Measurements from ENCODE around the gene ITGB1BP1. TPM values are rescaled to one million over a fixed set of nuclear protein-coding genes. Genes with fewer than 3 reads are reported as not detected.

ITGB1BP1 gene
- total and polyA plus RNA-seq, 10 of the 15 experiments (the other 5 are each of a cell fraction or from before 2014, with no cell fraction given), result 50.2 to 273 (median 97.2) TPM

DNA sequence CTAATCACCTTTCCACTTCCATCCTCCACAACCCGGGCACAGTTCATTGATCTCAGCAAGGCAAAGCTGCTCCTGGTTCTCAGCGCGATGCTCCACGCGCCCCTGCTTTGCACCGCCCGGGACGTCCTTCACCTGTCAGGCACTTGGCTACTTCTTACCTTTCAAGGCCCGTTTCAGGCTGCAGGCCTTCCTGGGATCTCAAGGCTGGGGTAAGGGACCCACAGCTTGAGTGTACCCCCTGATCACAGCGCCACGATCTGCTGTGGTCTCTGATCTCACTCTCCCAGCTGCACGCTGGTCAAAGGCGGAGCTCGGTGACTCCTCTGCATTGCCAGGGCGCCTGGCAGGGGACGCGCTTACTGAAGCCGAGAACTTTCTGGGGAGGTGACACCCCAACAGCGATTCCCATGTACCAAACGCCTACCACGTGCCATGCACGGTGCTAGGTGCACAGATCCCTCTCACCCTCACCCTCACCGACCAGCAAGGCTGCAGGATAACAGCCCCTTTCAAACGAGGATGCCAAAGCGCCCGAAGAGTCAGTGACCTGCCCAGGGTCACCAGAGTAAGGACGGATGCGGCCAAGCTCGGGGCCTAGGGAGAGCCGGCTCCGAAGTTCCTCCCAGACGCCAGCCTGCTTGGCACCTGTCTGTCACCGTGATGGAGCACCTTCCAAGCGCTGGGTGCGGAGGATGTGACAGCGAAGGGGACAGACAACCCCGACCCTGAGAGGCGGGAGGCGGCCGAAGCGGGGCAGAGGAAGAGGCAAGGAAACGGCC, 818 bp downstream of the ITGB1BP1 start:
- Histone ChIP-seq H3K27ac (ENCODE audit: control insufficient read depth, insufficient read depth) (peak overlapping the region; percentile 86), H3K79me2 (ENCODE audit: control insufficient read depth, insufficient read depth, low read length) (peaks cover 61% of the 10 kb centered on the region), H3K36me3 (ENCODE audit: control insufficient read depth in 2 of 2, insufficient read depth in 2 of 2, low read length in 1 of 2) (no peaks in the 10 kb centered on the region), H2AFZ (ENCODE audit: control insufficient read depth, low read depth, low read length) (peak overlapping the region; percentile 83), H3K4me1 (ENCODE audit: control insufficient read depth, insufficient read depth, low read length) (peaks cover 24% of the 10 kb centered on the region), H3K9ac (ENCODE audit: control insufficient read depth, insufficient read depth, low read length) (peak overlapping the region; percentile 87), H4K20me1 (ENCODE audit: control insufficient read depth, insufficient read depth) (no peaks in the 10 kb centered on the region), H3K4me2 (ENCODE audit: control insufficient read depth, insufficient read depth) (peak overlapping the region; percentile 96), H3K9me3 (replicated peaks; ENCODE audit: control insufficient read depth, insufficient read depth, low read length) (no peaks in the 10 kb centered on the region), H3K4me3 (peak overlapping the region; percentile 89), H3K27me3 (replicated peaks in 1 of 2; ENCODE audit: control insufficient read depth in 2 of 2, insufficient read depth in 2 of 2, low read length in 1 of 2) (no peaks in the 10 kb centered on the region)
- RAD21 ChIA-PET (ENCODE audit: unreplicated experiment), result interaction anchor here (0.6 to 1.0 kb wide), 3 partner anchors 128 to 207 kb away, joined by 3 read pairs; no protein-coding TSS in a partner anchor
- CTCF ChIA-PET, result interaction anchor here (0.7 to 1.5 kb wide), 3 partner anchors 51 to 137 kb away, joined by 3 to 5 read pairs (median 3); partner anchors contain the start of gene IAH1
- SMC1A ChIA-PET (ENCODE audit: uncharacterized antibody, unreplicated experiment), result interaction anchor here (0.6 to 1.5 kb wide), 4 partner anchors 9 to 204 kb away, joined by 3 to 4 read pairs (median 3); partner anchors contain the start of gene ADAM17
- peak; percentile 62 for ATAC-seq
- FAIRE-seq, result peak; percentile 69
- 22% methylated on average over 36 of the region's 42 CpGs for WGBS (ENCODE audit: insufficient coverage, insufficient replicate concordance, low lambda C conversion rate, missing lambda C conversion rate)
- no TSS peak for BruUV-seq (replicated peaks)
- POLR2A ChIA-PET, result interaction anchor here (0.6 to 2.7 kb wide), 3 partner anchors 133 to 281 kb away, joined by 3 to 16 read pairs (median 4); partner anchors contain the start of genes ADAM17 and YWHAQ
- in situ Hi-C loops (cut with MboI) (no loop called here), intact Hi-C loops (cut with micrococcal nuclease; ENCODE audit: unreplicated experiment) (loop anchor here (1.0 to 5.0 kb wide), 2 partner anchors 53 to 135 kb away; partner anchors contain the start of gene ADAM17)
- DNase-seq (ENCODE audit: low read depth, low spot score), result no peak
- TF ChIP-seq, protein P1, sequence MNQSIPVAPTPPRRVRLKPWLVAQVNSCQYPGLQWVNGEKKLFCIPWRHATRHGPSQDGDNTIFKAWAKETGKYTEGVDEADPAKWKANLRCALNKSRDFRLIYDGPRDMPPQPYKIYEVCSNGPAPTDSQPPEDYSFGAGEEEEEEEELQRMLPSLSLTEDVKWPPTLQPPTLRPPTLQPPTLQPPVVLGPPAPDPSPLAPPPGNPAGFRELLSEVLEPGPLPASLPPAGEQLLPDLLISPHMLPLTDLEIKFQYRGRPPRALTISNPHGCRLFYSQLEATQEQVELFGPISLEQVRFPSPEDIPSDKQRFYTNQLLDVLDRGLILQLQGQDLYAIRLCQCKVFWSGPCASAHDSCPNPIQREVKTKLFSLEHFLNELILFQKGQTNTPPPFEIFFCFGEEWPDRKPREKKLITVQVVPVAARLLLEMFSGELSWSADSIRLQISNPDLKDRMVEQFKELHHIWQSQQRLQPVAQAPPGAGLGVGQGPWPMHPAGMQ (IDR thresholded peaks at IDR 0.05; ENCODE audit: borderline replicate concordance), result no peak
- TF ChIP-seq, protein P2, sequence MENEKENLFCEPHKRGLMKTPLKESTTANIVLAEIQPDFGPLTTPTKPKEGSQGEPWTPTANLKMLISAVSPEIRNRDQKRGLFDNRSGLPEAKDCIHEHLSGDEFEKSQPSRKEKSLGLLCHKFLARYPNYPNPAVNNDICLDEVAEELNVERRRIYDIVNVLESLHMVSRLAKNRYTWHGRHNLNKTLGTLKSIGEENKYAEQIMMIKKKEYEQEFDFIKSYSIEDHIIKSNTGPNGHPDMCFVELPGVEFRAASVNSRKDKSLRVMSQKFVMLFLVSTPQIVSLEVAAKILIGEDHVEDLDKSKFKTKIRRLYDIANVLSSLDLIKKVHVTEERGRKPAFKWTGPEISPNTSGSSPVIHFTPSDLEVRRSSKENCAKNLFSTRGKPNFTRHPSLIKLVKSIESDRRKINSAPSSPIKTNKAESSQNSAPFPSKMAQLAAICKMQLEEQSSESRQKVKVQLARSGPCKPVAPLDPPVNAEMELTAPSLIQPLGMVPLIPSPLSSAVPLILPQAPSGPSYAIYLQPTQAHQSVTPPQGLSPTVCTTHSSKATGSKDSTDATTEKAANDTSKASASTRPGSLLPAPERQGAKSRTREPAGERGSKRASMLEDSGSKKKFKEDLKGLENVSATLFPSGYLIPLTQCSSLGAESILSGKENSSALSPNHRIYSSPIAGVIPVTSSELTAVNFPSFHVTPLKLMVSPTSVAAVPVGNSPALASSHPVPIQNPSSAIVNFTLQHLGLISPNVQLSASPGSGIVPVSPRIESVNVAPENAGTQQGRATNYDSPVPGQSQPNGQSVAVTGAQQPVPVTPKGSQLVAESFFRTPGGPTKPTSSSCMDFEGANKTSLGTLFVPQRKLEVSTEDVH (IDR thresholded peaks at IDR 0.05; ENCODE audit: low read depth, partially characterized antibody), result no peak
- TF ChIP-seq, protein P3, sequence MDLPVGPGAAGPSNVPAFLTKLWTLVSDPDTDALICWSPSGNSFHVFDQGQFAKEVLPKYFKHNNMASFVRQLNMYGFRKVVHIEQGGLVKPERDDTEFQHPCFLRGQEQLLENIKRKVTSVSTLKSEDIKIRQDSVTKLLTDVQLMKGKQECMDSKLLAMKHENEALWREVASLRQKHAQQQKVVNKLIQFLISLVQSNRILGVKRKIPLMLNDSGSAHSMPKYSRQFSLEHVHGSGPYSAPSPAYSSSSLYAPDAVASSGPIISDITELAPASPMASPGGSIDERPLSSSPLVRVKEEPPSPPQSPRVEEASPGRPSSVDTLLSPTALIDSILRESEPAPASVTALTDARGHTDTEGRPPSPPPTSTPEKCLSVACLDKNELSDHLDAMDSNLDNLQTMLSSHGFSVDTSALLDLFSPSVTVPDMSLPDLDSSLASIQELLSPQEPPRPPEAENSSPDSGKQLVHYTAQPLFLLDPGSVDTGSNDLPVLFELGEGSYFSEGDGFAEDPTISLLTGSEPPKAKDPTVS (IDR thresholded peaks at IDR 0.05; ENCODE audit: low read depth, low read length), result no peak
- TF ChIP-seq HDGF (IDR thresholded peaks at IDR 0.05), result no peak
- TF ChIP-seq, protein P4, sequence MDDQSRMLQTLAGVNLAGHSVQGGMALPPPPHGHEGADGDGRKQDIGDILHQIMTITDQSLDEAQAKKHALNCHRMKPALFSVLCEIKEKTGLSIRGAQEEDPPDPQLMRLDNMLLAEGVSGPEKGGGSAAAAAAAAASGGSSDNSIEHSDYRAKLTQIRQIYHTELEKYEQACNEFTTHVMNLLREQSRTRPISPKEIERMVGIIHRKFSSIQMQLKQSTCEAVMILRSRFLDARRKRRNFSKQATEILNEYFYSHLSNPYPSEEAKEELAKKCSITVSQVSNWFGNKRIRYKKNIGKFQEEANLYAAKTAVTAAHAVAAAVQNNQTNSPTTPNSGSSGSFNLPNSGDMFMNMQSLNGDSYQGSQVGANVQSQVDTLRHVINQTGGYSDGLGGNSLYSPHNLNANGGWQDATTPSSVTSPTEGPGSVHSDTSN (IDR thresholded peaks at IDR 0.05; ENCODE audit: insufficient replicate concordance, low read depth, low read length), result peak; percentile 95
- TF ChIP-seq, protein P5, sequence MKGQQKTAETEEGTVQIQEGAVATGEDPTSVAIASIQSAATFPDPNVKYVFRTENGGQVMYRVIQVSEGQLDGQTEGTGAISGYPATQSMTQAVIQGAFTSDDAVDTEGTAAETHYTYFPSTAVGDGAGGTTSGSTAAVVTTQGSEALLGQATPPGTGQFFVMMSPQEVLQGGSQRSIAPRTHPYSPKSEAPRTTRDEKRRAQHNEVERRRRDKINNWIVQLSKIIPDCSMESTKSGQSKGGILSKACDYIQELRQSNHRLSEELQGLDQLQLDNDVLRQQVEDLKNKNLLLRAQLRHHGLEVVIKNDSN (IDR thresholded peaks at IDR 0.05; ENCODE audit: borderline replicate concordance, extremely low read length, insufficient read depth, low read depth, low read length), result peak; percentile 22
- TF ChIP-seq, protein P6, sequence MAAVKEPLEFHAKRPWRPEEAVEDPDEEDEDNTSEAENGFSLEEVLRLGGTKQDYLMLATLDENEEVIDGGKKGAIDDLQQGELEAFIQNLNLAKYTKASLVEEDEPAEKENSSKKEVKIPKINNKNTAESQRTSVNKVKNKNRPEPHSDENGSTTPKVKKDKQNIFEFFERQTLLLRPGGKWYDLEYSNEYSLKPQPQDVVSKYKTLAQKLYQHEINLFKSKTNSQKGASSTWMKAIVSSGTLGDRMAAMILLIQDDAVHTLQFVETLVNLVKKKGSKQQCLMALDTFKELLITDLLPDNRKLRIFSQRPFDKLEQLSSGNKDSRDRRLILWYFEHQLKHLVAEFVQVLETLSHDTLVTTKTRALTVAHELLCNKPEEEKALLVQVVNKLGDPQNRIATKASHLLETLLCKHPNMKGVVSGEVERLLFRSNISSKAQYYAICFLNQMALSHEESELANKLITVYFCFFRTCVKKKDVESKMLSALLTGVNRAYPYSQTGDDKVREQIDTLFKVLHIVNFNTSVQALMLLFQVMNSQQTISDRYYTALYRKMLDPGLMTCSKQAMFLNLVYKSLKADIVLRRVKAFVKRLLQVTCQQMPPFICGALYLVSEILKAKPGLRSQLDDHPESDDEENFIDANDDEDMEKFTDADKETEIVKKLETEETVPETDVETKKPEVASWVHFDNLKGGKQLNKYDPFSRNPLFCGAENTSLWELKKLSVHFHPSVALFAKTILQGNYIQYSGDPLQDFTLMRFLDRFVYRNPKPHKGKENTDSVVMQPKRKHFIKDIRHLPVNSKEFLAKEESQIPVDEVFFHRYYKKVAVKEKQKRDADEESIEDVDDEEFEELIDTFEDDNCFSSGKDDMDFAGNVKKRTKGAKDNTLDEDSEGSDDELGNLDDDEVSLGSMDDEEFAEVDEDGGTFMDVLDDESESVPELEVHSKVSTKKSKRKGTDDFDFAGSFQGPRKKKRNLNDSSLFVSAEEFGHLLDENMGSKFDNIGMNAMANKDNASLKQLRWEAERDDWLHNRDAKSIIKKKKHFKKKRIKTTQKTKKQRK (IDR thresholded peaks at IDR 0.05; ENCODE audit: low read depth, low read length), result no peak
- no peak for TF ChIP-seq FOXM1 (IDR thresholded peaks at IDR 0.05; ENCODE audit: low read depth, low read length)
- TF ChIP-seq SMARCA5 (IDR thresholded peaks at IDR 0.05), result no peak

All from GM12878 (cell line).